C4-2B (cell line): ENCODE data around the gene DVL2.

ENCODE experiments used
- CTCF ChIP-seq: fragments of 450-650 bp; conservative IDR thresholded peaks from 2 replicates; pipeline ENCODE4 v1.5.1; 2017; ENCODE audit warnings: mild to moderate bottlenecking
- ZFX ChIP-seq: fragments of 450-650 bp; IDR thresholded peaks from 2 replicates; pipeline ENCODE4 v1.6.1; 2017

GRCh38 chr17:7282752-7283321 lies 48.5 kb upstream of the DVL2 start:
- TF ChIP-seq CTCF (no peak), ZFX (no peak)
